Measurements from ENCODE around the gene NSMF. TPM values are rescaled to one million over a fixed set of nuclear protein-coding genes. Genes with fewer than 3 reads are reported as not detected.
A peak's percentile ranks its signal among the peaks of the same experiment; 100 is the strongest.

NSMF gene
- total and polyA plus RNA-seq, 2 of the 8 experiments (the other 6 are each of a cell fraction or from before 2014, with no cell fraction given): 56.7 to 65.1 TPM

GRCh38 chr9:137430723-137431415 is 28.3 kb downstream of the NSMF start:
- H3K27ac ChIP-seq (ENCODE audit: low read depth, low read length): no peak overlapping the region
- DNase-seq (ENCODE audit: low read depth in 1 of 2, low spot score in 2 of 2) (no peak), FAIRE-seq (no peak)
- H3K27me3 ChIP-seq (replicated peaks in 1 of 4; ENCODE audit: control insufficient read depth in 3 of 4, extremely low read depth in 1 of 4, insufficient read depth in 3 of 4, low read length in 3 of 4): no peaks in the 10 kb centered on the region
- peak overlapping the region; percentile 79; the same call in 1 of the 2 replicates for H4K8ac ChIP-seq (ENCODE audit: extremely low read depth, insufficient read depth, low read length)
- H3K79me1 ChIP-seq (ENCODE audit: low read depth, low read length): no peaks in the 10 kb centered on the region
- no peak overlapping the region for H2BK20ac ChIP-seq (ENCODE audit: low read length)
- no peak overlapping the region for H3K56ac ChIP-seq (replicated peaks; ENCODE audit: insufficient read length, low read depth, low read length)
- H3K79me2 ChIP-seq (ENCODE audit: control insufficient read depth in 1 of 2, insufficient read depth in 2 of 2, low read length in 2 of 2): no peaks in the 10 kb centered on the region
- WGBS, 2 experiments (ENCODE audit: extremely low coverage in 1 of 2, insufficient coverage in 1 of 2, insufficient read length in 1 of 2, insufficient replicate concordance in 2 of 2, low coverage in 1 of 2, low lambda C conversion rate in 2 of 2, missing lambda C conversion rate in 1 of 2): 94% methylated on average over 25 of the region's 27 CpGs; no CpG with 5 or more reads in 1 of the 2 experiments
- H3K4ac ChIP-seq (replicated peaks; ENCODE audit: insufficient read length, low read depth, low read length): no peak overlapping the region
- no peak overlapping the region for H2AK5ac ChIP-seq (ENCODE audit: low read depth, low read length)
- H4K20me1 ChIP-seq (replicated peaks in 1 of 2; ENCODE audit: control insufficient read depth in 1 of 2, insufficient read depth in 2 of 2, low read length in 2 of 2): no peaks in the 10 kb centered on the region
- H3K4me2 ChIP-seq (ENCODE audit: insufficient read depth in 1 of 2, low read depth in 2 of 2, low read length in 2 of 2): no peak overlapping the region
- peaks cover 0 to 3% (median 0%) of the 10 kb centered on the region in 4 experiments; a peak in 2 of 7 replicates for H3K4me1 ChIP-seq (replicated peaks in 1 of 4; ENCODE audit: control insufficient read depth in 3 of 4, insufficient read depth in 4 of 4, low read length in 3 of 4)
- no peak overlapping the region for H2BK5ac ChIP-seq (ENCODE audit: low read depth, low read length)
- H3K14ac ChIP-seq (ENCODE audit: insufficient read length): no peak overlapping the region
- H3K9ac ChIP-seq (replicated peaks in 1 of 4; ENCODE audit: extremely low read depth in 1 of 4, low read depth in 3 of 4, low read length in 3 of 4): no peak overlapping the region
- POLR2A ChIA-PET (ENCODE audit: partially characterized antibody): interaction anchor here (0.8 to 2.5 kb wide), 2 partner anchors 23 to 190 kb away, joined by 3 to 6 read pairs; partner anchors contain the start of gene TUBB4B
- H3K18ac ChIP-seq (ENCODE audit: extremely low read depth, low read length): no peak overlapping the region
- no peak overlapping the region for H3K23ac ChIP-seq (ENCODE audit: insufficient read length)
- H2BK12ac ChIP-seq (ENCODE audit: low read depth, low read length): no peak overlapping the region
- TF ChIP-seq RXRA (IDR thresholded peaks at IDR 0.05; ENCODE audit: insufficient read depth, low read depth, low read length): no peak
- TF ChIP-seq ZNF274 (IDR thresholded peaks at IDR 0.05; ENCODE audit: borderline replicate concordance, extremely low read depth, low read length): no peak
- no peak for TF ChIP-seq TCF12 (IDR thresholded peaks at IDR 0.05; ENCODE audit: low read depth, low read length)
- TF ChIP-seq HDAC2 (IDR thresholded peaks at IDR 0.05; ENCODE audit: borderline replicate concordance in 1 of 2, low read depth in 2 of 2, low read length in 2 of 2): no peak
- TF ChIP-seq SP2 (IDR thresholded peaks at IDR 0.05; ENCODE audit: low read length): no peak
- no peak for TF ChIP-seq SIN3A (conservative IDR thresholded peaks at IDR 0.05 in 1 of 2, IDR thresholded peaks at IDR 0.05 in 1 of 2; ENCODE audit: low read depth in 1 of 2, low read length in 2 of 2)
- H2BK120ac ChIP-seq (replicated peaks; ENCODE audit: low read depth, low read length): no peak overlapping the region
- no peak overlapping the region for H2BK15ac ChIP-seq (ENCODE audit: low read length)
- H4K5ac ChIP-seq (ENCODE audit: insufficient read length, low read depth, low read length): no peak overlapping the region
- no peaks in the 10 kb centered on the region for H3K36me3 ChIP-seq (ENCODE audit: control insufficient read depth in 2 of 4, insufficient read depth in 4 of 4, low read length in 3 of 4)
- H3K4me3 ChIP-seq (ENCODE audit: extremely low read depth in 1 of 4, insufficient read depth in 2 of 4, low read depth in 3 of 4, low read length in 4 of 4): no peak overlapping the region
- H2AFZ ChIP-seq (ENCODE audit: low read length): no peak overlapping the region
- H3K9me3 ChIP-seq (ENCODE audit: insufficient read depth in 2 of 2, low read depth in 1 of 2, low read length in 1 of 2): no peaks in the 10 kb centered on the region
- CTCF ChIA-PET (ENCODE audit: partially characterized antibody): interaction anchor here (0.9 to 2.5 kb wide), 5 partner anchors 8 to 151 kb away, joined by 3 to 7 read pairs (median 3); partner anchors contain the start of genes EXD3 and NOXA1
- H4K91ac ChIP-seq (replicated peaks; ENCODE audit: insufficient read length, low read length): no peak overlapping the region
- H3K23me2 ChIP-seq (ENCODE audit: low read depth, low read length): no peaks in the 10 kb centered on the region

Measured in H1 (cell line).